Astrocyte (in vitro differentiated cells and primary cell): ENCODE data around the gene EPN3. TPM values are rescaled to one million over a fixed set of nuclear protein-coding genes. Genes with fewer than 3 reads are reported as not detected.

Source experiments
- DNase-seq: peaks from one replicate; pipeline ENCODE4 v3.0.0-alpha.2; 2010; ENCODE audit warnings: low read depth
- FAIRE-seq: peaks from 2 replicates; lab custom pipeline; 2011; peaks lifted over from hg19 to GRCh38; lab: Jason Lieb, UNC
- H2AFZ ChIP-seq: 2 replicates; pipeline ENCODE4 v1.6.0; 2012; ENCODE audit warnings: low read depth, low read length, inconsistent platforms
- H3K27ac ChIP-seq: 2 replicates; pipeline ENCODE4 v1.5.1; 2011; ENCODE audit warnings: low read depth, low read length, inconsistent platforms
- H3K27me3 ChIP-seq: 2 replicates; pipeline ENCODE4 v1.6.0; 2011; ENCODE audit warnings: low read length, inconsistent platforms; ENCODE audit not compliant: insufficient read depth
- H3K36me3 ChIP-seq: 2 replicates; pipeline ENCODE4 v1.5.1; 2011; ENCODE audit warnings: low read length, inconsistent platforms; ENCODE audit not compliant: insufficient read depth
- H3K4me1 ChIP-seq: 2 replicates; pipeline ENCODE4 v1.5.1; 2011; ENCODE audit warnings: low read length, inconsistent platforms; ENCODE audit not compliant: insufficient read depth
- H3K4me2 ChIP-seq: 2 replicates; pipeline ENCODE4 v1.6.0; 2012; ENCODE audit warnings: low read length, inconsistent platforms
- H3K4me3 ChIP-seq: 2 replicates; pipeline ENCODE4 v1.5.1; 2011; ENCODE audit warnings: low read depth, mild to moderate bottlenecking, low read length, inconsistent platforms; ENCODE audit not compliant: insufficient read depth
- H3K79me2 ChIP-seq: 2 replicates; pipeline ENCODE4 v1.6.0; 2012; ENCODE audit warnings: mild to moderate bottlenecking, low read length, inconsistent platforms; ENCODE audit not compliant: insufficient read depth
- H3K9ac ChIP-seq: 2 replicates; pipeline ENCODE4 v1.6.0; 2012; ENCODE audit warnings: mild to moderate bottlenecking, low read length, inconsistent platforms
- H3K9me3 ChIP-seq: 2 replicates; pipeline ENCODE4 v1.5.1; 2012; ENCODE audit warnings: low read depth, mild to moderate bottlenecking, low read length, inconsistent platforms; ENCODE audit not compliant: insufficient read depth
- H4K20me1 ChIP-seq: 2 replicates; pipeline ENCODE4 v1.6.0; 2012; ENCODE audit warnings: low read length, inconsistent platforms; ENCODE audit not compliant: insufficient read depth
- H3K27ac Mint-ChIP-seq: one replicate; pipeline ENCODE4 v1.8.0; 2021; ENCODE audit warnings: mild to moderate bottlenecking, mixed read lengths; ENCODE audit not compliant: unreplicated experiment
- H3K27me3 Mint-ChIP-seq: one replicate; pipeline ENCODE4 v1.8.0; 2021; ENCODE audit warnings: low read depth, mixed read lengths; ENCODE audit not compliant: unreplicated experiment
- H3K36me3 Mint-ChIP-seq: one replicate; pipeline ENCODE4 v1.8.0; 2021; ENCODE audit warnings: low read depth, mixed read lengths; ENCODE audit not compliant: unreplicated experiment
- H3K4me1 Mint-ChIP-seq: one replicate; pipeline ENCODE4 v1.8.0; 2021; ENCODE audit warnings: low read depth, mixed read lengths; ENCODE audit not compliant: unreplicated experiment
- H3K4me3 Mint-ChIP-seq: one replicate; pipeline ENCODE4 v1.8.0; 2021; ENCODE audit warnings: mild to moderate bottlenecking, moderate library complexity, mixed read lengths; ENCODE audit not compliant: unreplicated experiment
- H3K9me3 Mint-ChIP-seq: one replicate; pipeline ENCODE4 v1.8.0; 2021; ENCODE audit warnings: mild to moderate bottlenecking, mixed read lengths; ENCODE audit not compliant: unreplicated experiment
- CTCF ChIP-seq: IDR thresholded peaks from 2 replicates; pipeline ENCODE4 v1.5.1; 2011; ENCODE audit warnings: low read depth, mild to moderate bottlenecking, inconsistent platforms, low read length, moderate library complexity; ENCODE audit not compliant: insufficient read depth
- EZH2 ChIP-seq: IDR thresholded peaks from 2 replicates; pipeline ENCODE4 v1.6.1; 2012; ENCODE audit warnings: mild to moderate bottlenecking, low read length, inconsistent platforms; ENCODE audit not compliant: insufficient read depth
- total RNA-seq: library from RNA; stranded (reverse); gene quantifications from 2 replicates; pipeline ENCODE4 v1.2.1, GENCODE V29; 2021

Gene EPN3
- total RNA-seq, 1 donor from 2014 or later, result 1.7 TPM

- FAIRE-seq (no peak), DNase-seq (no peak)
- Histone ChIP-seq H3K9ac (no peak overlapping the region), H3K4me3 (no peak overlapping the region), H3K4me1 (peaks cover 20% of the 10 kb centered on the region), H3K9me3 (no peaks in the 10 kb centered on the region), H3K27ac (no peak overlapping the region), H3K36me3 (no peaks in the 10 kb centered on the region), H3K4me2 (no peak overlapping the region), H3K27me3 (peaks cover 72% of the 10 kb centered on the region), H3K79me2 (no peaks in the 10 kb centered on the region), H2AFZ (no peak overlapping the region), H4K20me1 (peaks cover 8% of the 10 kb centered on the region)
- peaks cover 2% of the 10 kb centered on the region for H3K36me3 Mint-ChIP-seq
- TF ChIP-seq CTCF (no peak), EZH2 (peak; percentile 98)
- H3K9me3 Mint-ChIP-seq, result no peaks in the 10 kb centered on the region
- H3K27ac Mint-ChIP-seq, result no peak overlapping the region
- H3K27me3 Mint-ChIP-seq, result peaks cover 58% of the 10 kb centered on the region
- peak overlapping the region; percentile 27 for H3K4me3 Mint-ChIP-seq
- peaks cover 13% of the 10 kb centered on the region for H3K4me1 Mint-ChIP-seq
Observed at GRCh38 chr17:50562242-50563091, 29.9 kb downstream of the EPN3 start.

- no peaks in the 10 kb centered on the region for H3K9me3 ChIP-seq
- H3K27me3 ChIP-seq, result peaks cover 72% of the 10 kb centered on the region
- no peak overlapping the region for H3K27ac ChIP-seq
- H3K4me1 Mint-ChIP-seq, result peaks cover 16% of the 10 kb centered on the region
- FAIRE-seq (no peak), DNase-seq (no peak)
- H2AFZ ChIP-seq, result no peak overlapping the region
- no peak overlapping the region for H3K27ac Mint-ChIP-seq
- H3K4me3 Mint-ChIP-seq, result no peak overlapping the region
- H3K36me3 Mint-ChIP-seq, result peaks cover 2% of the 10 kb centered on the region
- no peak overlapping the region for H3K4me2 ChIP-seq
- H3K27me3 Mint-ChIP-seq, result peaks cover 58% of the 10 kb centered on the region
- no peaks in the 10 kb centered on the region for H3K9me3 Mint-ChIP-seq
- H4K20me1 ChIP-seq, result peaks cover 6% of the 10 kb centered on the region
- peaks cover 20% of the 10 kb centered on the region for H3K4me1 ChIP-seq
- no peak for TF ChIP-seq EZH2
- TF ChIP-seq CTCF, result no peak
- H3K9ac ChIP-seq, result no peak overlapping the region
- H3K36me3 ChIP-seq, result no peaks in the 10 kb centered on the region
- H3K79me2 ChIP-seq, result no peaks in the 10 kb centered on the region
- no peak overlapping the region for H3K4me3 ChIP-seq
Observed at GRCh38 chr17:50563092-50563511, 30.6 kb downstream of the EPN3 start.

GRCh38 chr17:50564916-50565315 is 32.4 kb downstream of the EPN3 start:
- H3K4me2 ChIP-seq, result peak overlapping the region; percentile 30
- no peak overlapping the region for H3K27ac ChIP-seq
- peaks cover 59% of the 10 kb centered on the region for H3K27me3 Mint-ChIP-seq
- no peaks in the 10 kb centered on the region for H3K9me3 Mint-ChIP-seq
- H3K27me3 ChIP-seq, result peaks cover 55% of the 10 kb centered on the region
- H3K36me3 Mint-ChIP-seq, result peaks cover 5% of the 10 kb centered on the region
- DNase-seq, result peak; percentile 34
- no peak for TF ChIP-seq EZH2
- TF ChIP-seq CTCF, result no peak
- H3K36me3 ChIP-seq, result no peaks in the 10 kb centered on the region
- H3K4me1 ChIP-seq, result peaks cover 9% of the 10 kb centered on the region
- H3K9me3 ChIP-seq, result no peaks in the 10 kb centered on the region
- H3K79me2 ChIP-seq, result no peaks in the 10 kb centered on the region
- no peak overlapping the region for H3K27ac Mint-ChIP-seq
- no peak for FAIRE-seq
- H3K9ac ChIP-seq, result no peak overlapping the region
- no peak overlapping the region for H2AFZ ChIP-seq
- no peak overlapping the region for H3K4me3 Mint-ChIP-seq
- no peaks in the 10 kb centered on the region for H4K20me1 ChIP-seq
- peaks cover 15% of the 10 kb centered on the region for H3K4me1 Mint-ChIP-seq
- no peak overlapping the region for H3K4me3 ChIP-seq
